ENCODE results near the gene KRT77.

KRT77 gene

GRCh38 chr12:52710730-52711129, 7.4 kb upstream of the KRT77 start:
- Histone ChIP-seq H3K27ac (ENCODE audit: poor library complexity, severe bottlenecking) (no peak overlapping the region), H3K9me3 (ENCODE audit: severe bottlenecking) (no peaks in the 10 kb centered on the region), H3K27me3 (ENCODE audit: insufficient read depth, poor library complexity, severe bottlenecking) (peaks cover 8% of the 10 kb centered on the region), H3K4me1 (ENCODE audit: insufficient read depth, poor library complexity, severe bottlenecking) (no peaks in the 10 kb centered on the region), H3K4me3 (ENCODE audit: severe bottlenecking) (no peak overlapping the region), H3K36me3 (ENCODE audit: low read depth) (no peaks in the 10 kb centered on the region)
- no peak for TF ChIP-seq CTCF (IDR thresholded peaks at IDR 0.05; ENCODE audit: poor library complexity, severe bottlenecking)
- DNase-seq (ENCODE audit: low spot score): no peak
- no peak for ATAC-seq (ENCODE audit: low read depth)

DNA sequence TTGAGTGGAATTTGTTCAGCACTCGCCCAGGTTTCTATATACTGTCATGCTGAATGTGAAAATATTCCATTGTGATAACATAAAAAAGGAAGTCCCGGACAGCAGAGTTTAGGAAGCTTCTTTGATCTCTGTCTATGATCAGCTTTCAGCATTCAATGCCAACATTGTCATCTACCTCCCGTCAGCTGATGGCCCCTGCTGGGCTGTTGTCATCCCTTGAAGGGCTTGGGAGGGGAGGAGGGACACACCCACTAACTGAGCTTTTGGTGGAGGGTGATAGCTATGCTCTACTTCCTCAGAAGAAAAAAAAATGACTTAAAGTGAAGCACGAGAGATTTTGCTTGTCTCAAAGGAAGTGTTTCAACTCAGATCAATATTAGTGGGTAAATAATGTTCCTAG, 4.7 kb upstream of the KRT77 start:
- no peak overlapping the region for H3K27ac ChIP-seq (ENCODE audit: poor library complexity, severe bottlenecking)
- no peak for TF ChIP-seq CTCF (IDR thresholded peaks at IDR 0.05; ENCODE audit: poor library complexity, severe bottlenecking)
- no peak for DNase-seq (ENCODE audit: low spot score)
- H3K36me3 ChIP-seq (ENCODE audit: low read depth): no peaks in the 10 kb centered on the region
- H3K9me3 ChIP-seq (ENCODE audit: severe bottlenecking): no peaks in the 10 kb centered on the region
- no peaks in the 10 kb centered on the region for H3K4me1 ChIP-seq (ENCODE audit: insufficient read depth, poor library complexity, severe bottlenecking)
- no peak for ATAC-seq (ENCODE audit: low read depth)
- H3K27me3 ChIP-seq (ENCODE audit: insufficient read depth, poor library complexity, severe bottlenecking): no peaks in the 10 kb centered on the region
- H3K4me3 ChIP-seq (ENCODE audit: severe bottlenecking): no peak overlapping the region

DNA sequence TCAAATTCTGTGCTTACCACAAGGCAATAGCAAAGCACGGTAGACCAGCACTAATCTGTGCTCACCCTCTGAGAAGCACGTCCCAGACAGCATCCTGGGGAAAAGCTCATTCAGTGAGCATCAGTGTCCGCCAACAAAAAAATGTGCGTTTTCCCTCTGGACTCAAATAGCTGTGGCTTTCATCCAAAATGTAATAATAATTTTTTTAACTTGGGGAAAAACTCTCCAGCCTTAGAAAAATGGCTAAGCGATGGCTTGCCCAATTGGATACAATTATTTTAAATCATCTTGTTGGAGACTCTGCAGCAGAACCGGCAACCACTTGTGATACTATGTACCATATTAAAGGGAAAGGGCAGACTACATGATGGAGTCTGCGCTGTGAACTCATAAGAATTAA, 1.1 kb upstream of the KRT77 start:
- H3K36me3 ChIP-seq (ENCODE audit: low read depth): no peaks in the 10 kb centered on the region
- TF ChIP-seq CTCF (IDR thresholded peaks at IDR 0.05; ENCODE audit: poor library complexity, severe bottlenecking): no peak
- DNase-seq (ENCODE audit: low spot score): no peak
- no peaks in the 10 kb centered on the region for H3K4me1 ChIP-seq (ENCODE audit: insufficient read depth, poor library complexity, severe bottlenecking)
- H3K4me3 ChIP-seq (ENCODE audit: severe bottlenecking): no peak overlapping the region
- no peak overlapping the region for H3K27ac ChIP-seq (ENCODE audit: poor library complexity, severe bottlenecking)
- no peak for ATAC-seq (ENCODE audit: low read depth)
- H3K9me3 ChIP-seq (ENCODE audit: severe bottlenecking): no peaks in the 10 kb centered on the region
- no peaks in the 10 kb centered on the region for H3K27me3 ChIP-seq (ENCODE audit: insufficient read depth, poor library complexity, severe bottlenecking)

- Histone ChIP-seq H3K4me3 (ENCODE audit: severe bottlenecking) (no peak overlapping the region), H3K4me1 (ENCODE audit: insufficient read depth, poor library complexity, severe bottlenecking) (no peaks in the 10 kb centered on the region), H3K27ac (ENCODE audit: poor library complexity, severe bottlenecking) (no peak overlapping the region), H3K9me3 (ENCODE audit: severe bottlenecking) (no peaks in the 10 kb centered on the region), H3K36me3 (ENCODE audit: low read depth) (no peaks in the 10 kb centered on the region), H3K27me3 (ENCODE audit: insufficient read depth, poor library complexity, severe bottlenecking) (no peaks in the 10 kb centered on the region)
- ATAC-seq (ENCODE audit: low read depth) (no peak), DNase-seq (ENCODE audit: low spot score) (no peak)
- no peak for TF ChIP-seq CTCF (IDR thresholded peaks at IDR 0.05; ENCODE audit: poor library complexity, severe bottlenecking)
Measured at GRCh38 chr12:52703878-52704277, 554 bp upstream of the KRT77 start.

GRCh38 chr12:52702338-52702737, 986 bp downstream of the KRT77 start:
- no peak for TF ChIP-seq CTCF (IDR thresholded peaks at IDR 0.05; ENCODE audit: poor library complexity, severe bottlenecking)
- no peak for DNase-seq (ENCODE audit: low spot score)
- Histone ChIP-seq H3K9me3 (ENCODE audit: severe bottlenecking) (no peaks in the 10 kb centered on the region), H3K4me1 (ENCODE audit: insufficient read depth, poor library complexity, severe bottlenecking) (no peaks in the 10 kb centered on the region), H3K27ac (ENCODE audit: poor library complexity, severe bottlenecking) (no peak overlapping the region), H3K36me3 (ENCODE audit: low read depth) (no peaks in the 10 kb centered on the region), H3K27me3 (ENCODE audit: insufficient read depth, poor library complexity, severe bottlenecking) (no peaks in the 10 kb centered on the region), H3K4me3 (ENCODE audit: severe bottlenecking) (no peak overlapping the region)
- ATAC-seq (ENCODE audit: low read depth): no peak
